HAP-1 (cell line): ENCODE results near the gene SLC4A2.
A peak's percentile ranks its signal among the peaks of the same experiment; 100 is the strongest.
"Not testable (repeated sequence)": the region's sequence is repeated elsewhere in the genome, so short reads cannot be mapped to it uniquely, and the experiment has no call there.

ENCODE experiments used
- DNase-seq, 2 experiments: peaks; one replicate each; pipeline ENCODE4 v3.0.0-alpha.2; 2016 to 2020; ENCODE audit warnings: low spot score in 2 of 2
- H3K27me3 ChIP-seq: fragments of 250-450 bp; sonication (Bioruptor Pico); 2 replicates; pipeline ENCODE4 v1.5.1; 2020; ENCODE audit warnings: low read depth, mild to moderate bottlenecking, moderate library complexity
- H3K36me3 ChIP-seq: fragments of 250-450 bp; sonication (Bioruptor Pico); replicated peaks from 2 replicates; pipeline ENCODE4 v1.5.1; 2020; ENCODE audit warnings: mild to moderate bottlenecking
- H3K4me1 ChIP-seq: fragments of 250-450 bp; sonication (Bioruptor Pico); 2 replicates; pipeline ENCODE4 v1.5.1; 2020; ENCODE audit warnings: mild to moderate bottlenecking
- H3K4me3 ChIP-seq: fragments of 250-450 bp; sonication (Bioruptor Pico); 2 replicates; pipeline ENCODE4 v1.5.1; 2020; ENCODE audit warnings: mild to moderate bottlenecking, moderate library complexity
- H3K9me3 ChIP-seq: fragments of 250-450 bp; sonication (Bioruptor Pico); 2 replicates; pipeline ENCODE4 v1.5.1; 2020; ENCODE audit warnings: mild to moderate bottlenecking, moderate library complexity
- in situ Hi-C: fragments of 300-500 bp; cut with MboI; formaldehyde crosslinking; loops from 3 replicates; pipeline ENCODE4 v1.14.3; 2020; ENCODE audit warnings: low sequenced_read_pairs, inconsistent platforms, mixed read lengths

SLC4A2 gene

GRCh38 chr7:151017370-151017952, 41.9 kb upstream of the SLC4A2 start:
- no peaks in the 10 kb centered on the region for H3K27me3 ChIP-seq
- no peak for DNase-seq
- H3K9me3 ChIP-seq, result no peaks in the 10 kb centered on the region
- in situ Hi-C loops, result no loop called here
- peaks cover 13% of the 10 kb centered on the region for H3K4me1 ChIP-seq
- H3K4me3 ChIP-seq, result peak overlapping the region; percentile 23
- no peaks in the 10 kb centered on the region for H3K36me3 ChIP-seq

- Histone ChIP-seq H3K36me3 (no peaks in the 10 kb centered on the region), H3K27me3 (no peaks in the 10 kb centered on the region), H3K4me1 (peaks cover 13% of the 10 kb centered on the region), H3K9me3 (no peaks in the 10 kb centered on the region), H3K4me3 (peak overlapping the region; percentile 23)
- peak; percentile 63 to 93 for DNase-seq
- in situ Hi-C loops, result no loop called here
These were observed 41.4 kb upstream of the SLC4A2 start for GRCh38 chr7:151017953-151018420.

- Histone ChIP-seq H3K4me3 (peak overlapping the region; percentile 23), H3K36me3 (no peaks in the 10 kb centered on the region), H3K27me3 (no peaks in the 10 kb centered on the region), H3K4me1 (peaks cover 13% of the 10 kb centered on the region), H3K9me3 (no peaks in the 10 kb centered on the region)
- in situ Hi-C loops, result no loop called here
- DNase-seq, result no peak
These were observed 40.8 kb upstream of the SLC4A2 start for GRCh38 chr7:151018421-151019129.

GRCh38 chr7:151019130-151019447, 40.3 kb upstream of the SLC4A2 start:
- Histone ChIP-seq H3K4me3 (no peak overlapping the region), H3K36me3 (no peaks in the 10 kb centered on the region), H3K9me3 (no peaks in the 10 kb centered on the region), H3K27me3 (no peaks in the 10 kb centered on the region), H3K4me1 (peaks cover 13% of the 10 kb centered on the region)
- in situ Hi-C loops, result no loop called here
- DNase-seq, result no peak

- H3K36me3 ChIP-seq, result no peaks in the 10 kb centered on the region
- peaks cover 13% of the 10 kb centered on the region for H3K4me1 ChIP-seq
- H3K4me3 ChIP-seq, result no peak overlapping the region
- no peaks in the 10 kb centered on the region for H3K27me3 ChIP-seq
- no peaks in the 10 kb centered on the region for H3K9me3 ChIP-seq
- DNase-seq, result peak in 1 of 2 experiments; percentile 51
- in situ Hi-C loops, result no loop called here
These were observed 39.2 kb upstream of the SLC4A2 start for GRCh38 chr7:151020231-151020630.

- in situ Hi-C loops, result no loop called here
- Histone ChIP-seq H3K9me3 (no peaks in the 10 kb centered on the region), H3K27me3 (no peaks in the 10 kb centered on the region), H3K36me3 (no peaks in the 10 kb centered on the region), H3K4me1 (peaks cover 25% of the 10 kb centered on the region), H3K4me3 (no peak overlapping the region)
- no peak for DNase-seq
These were observed 36.2 kb upstream of the SLC4A2 start for GRCh38 chr7:151023232-151023631.

GRCh38 chr7:151024435-151025056, 34.8 kb upstream of the SLC4A2 start, which contains the start of gene ATG9B:
Gene ATG9B (minus strand): TSS chr7:151024494. CDS start chr7:151024423, 71 bp downstream.
- Histone ChIP-seq H3K27me3 (no peaks in the 10 kb centered on the region), H3K36me3 (no peaks in the 10 kb centered on the region), H3K9me3 (no peaks in the 10 kb centered on the region), H3K4me1 (peaks cover 25% of the 10 kb centered on the region), H3K4me3 (no peak within 1 kb of the TSS)
- DNase-seq, result no peak
- in situ Hi-C loops, result no loop called here

GRCh38 chr7:151025924-151026671, 33.3 kb upstream of the SLC4A2 start:
- H3K4me3 ChIP-seq, result no peak overlapping the region
- H3K9me3 ChIP-seq, result no peaks in the 10 kb centered on the region
- in situ Hi-C loops, result no loop called here
- DNase-seq, result no peak
- H3K36me3 ChIP-seq, result no peaks in the 10 kb centered on the region
- peaks cover 20% of the 10 kb centered on the region for H3K4me1 ChIP-seq
- H3K27me3 ChIP-seq, result no peaks in the 10 kb centered on the region

- H3K36me3 ChIP-seq, H3K27me3 ChIP-seq, H3K9me3 ChIP-seq, in situ Hi-C loops: not testable (repeated sequence)
- peak; percentile 77 to 93 for DNase-seq
- Histone ChIP-seq H3K4me1 (peaks cover 20% of the 10 kb centered on the region), H3K4me3 (peak overlapping the region; percentile 96)
These were observed 32.3 kb upstream of the SLC4A2 start for GRCh38 chr7:151026771-151027727.

GRCh38 chr7:151027728-151028130, 31.7 kb upstream of the SLC4A2 start:
- in situ Hi-C loops, result not testable (repeated sequence)
- H3K4me1 ChIP-seq, result peaks cover 20% of the 10 kb centered on the region

GRCh38 chr7:151028131-151028947, 31.1 kb upstream of the SLC4A2 start, which contains the start of gene ABCB8:
Gene ABCB8 (plus strand): TSS chr7:151028450. CDS start chr7:151028516, 66 bp downstream.
- Histone ChIP-seq H3K36me3 (peaks cover 3% of the 10 kb centered on the region; the same call in 1 of the 2 replicates), H3K4me1 (peaks cover 20% of the 10 kb centered on the region), H3K9me3 (no peaks in the 10 kb centered on the region), H3K27me3 (no peaks in the 10 kb centered on the region), H3K4me3 (peak within 1 kb of the TSS; percentile 96)
- in situ Hi-C loops, result no loop called here
- DNase-seq, result peak; percentile 97 to 99

More at GRCh38 chr7:151027728-151028130, 31.7 kb upstream of the SLC4A2 start:
- peak overlapping the region; percentile 96 for H3K4me3 ChIP-seq
- H3K27me3 ChIP-seq, H3K9me3 ChIP-seq, H3K36me3 ChIP-seq, DNase-seq: not testable (repeated sequence)

GRCh38 chr7:151028948-151029501, 30.4 kb upstream of the SLC4A2 start:
- H3K4me3 ChIP-seq, result peak overlapping the region; percentile 96
- in situ Hi-C loops, result no loop called here
- peaks cover 3% of the 10 kb centered on the region; the same call in 1 of the 2 replicates for H3K36me3 ChIP-seq
- no peaks in the 10 kb centered on the region for H3K27me3 ChIP-seq
- H3K9me3 ChIP-seq, result no peaks in the 10 kb centered on the region
- DNase-seq, result no peak
- H3K4me1 ChIP-seq, result peaks cover 20% of the 10 kb centered on the region
